HS-27A (cell line): ENCODE data around the gene ACAP3.

Experiments used
- DNase-seq: peaks from one replicate; pipeline ENCODE4 v3.0.0-alpha.2; 2012; ENCODE audit warnings: low read depth, missing footprints

Gene ACAP3

GRCh38 chr1:1244192-1244811 lies 63.4 kb downstream of the ACAP3 start:
- no peak for DNase-seq

GRCh38 chr1:1243807-1244191 lies 63.9 kb downstream of the ACAP3 start:
- DNase-seq = no peak

DNA sequence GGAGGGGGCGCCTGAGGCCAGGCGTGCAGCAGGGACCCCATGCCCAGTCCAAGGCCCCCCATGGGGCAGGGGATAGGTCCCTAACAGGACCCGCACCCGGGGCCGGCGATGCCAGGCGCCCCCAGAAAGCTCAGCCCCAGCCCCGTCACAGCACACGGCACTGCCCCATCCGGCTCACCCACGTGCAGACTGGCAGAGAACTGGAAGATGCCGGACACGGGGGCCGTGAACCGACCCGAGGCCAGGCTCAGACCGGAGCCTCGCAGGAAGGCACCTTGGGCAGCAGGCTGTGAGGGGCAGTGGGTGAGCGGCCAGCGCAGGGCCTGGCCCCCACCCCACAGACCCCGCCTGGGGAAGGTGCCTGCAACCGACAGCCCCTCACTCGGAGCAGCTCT lies 64.5 kb downstream of the ACAP3 start:
- no peak for DNase-seq

DNA sequence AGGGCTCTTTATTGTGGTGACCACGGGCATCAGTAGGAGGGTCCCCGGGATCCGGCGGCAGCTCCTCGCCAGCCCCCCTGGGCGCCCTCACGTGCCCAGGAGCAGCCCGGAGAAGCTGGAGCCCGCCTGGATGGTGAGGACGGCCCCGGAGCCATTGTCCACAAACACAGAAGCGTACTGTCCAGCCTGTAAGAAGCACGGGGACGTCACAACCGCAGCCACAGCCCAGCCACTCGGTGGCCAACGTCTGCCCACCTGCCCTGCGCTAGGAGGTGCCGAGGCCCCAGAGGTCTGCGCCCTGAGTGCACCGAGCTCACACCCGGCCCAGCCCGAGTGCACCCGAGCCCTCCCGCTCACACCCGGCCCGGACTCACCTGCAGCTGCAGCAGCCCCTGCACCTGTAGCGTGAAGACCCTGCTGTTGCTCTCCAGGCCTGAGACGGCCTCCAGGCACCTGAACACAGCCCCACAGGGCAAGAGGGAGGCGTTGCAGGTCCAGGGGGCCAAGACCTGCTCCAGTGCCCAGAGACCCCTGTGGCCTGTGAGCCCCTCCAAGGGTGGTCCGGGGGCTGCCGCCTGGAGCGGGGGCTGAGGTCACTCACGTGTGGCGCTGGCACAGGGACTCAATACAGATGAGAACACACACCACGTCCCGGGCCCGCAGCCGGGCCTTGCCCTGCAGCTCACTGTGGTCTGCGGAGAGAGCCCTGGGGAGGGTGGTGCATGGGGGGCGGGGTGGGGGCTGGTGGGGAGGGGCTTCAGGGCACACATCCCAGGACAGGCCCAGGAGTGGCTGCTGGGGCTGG lies 65.1 kb downstream of the ACAP3 start:
- DNase-seq = no peak
